G401.6 (cell line): ENCODE results near the gene VPS4A.
"Not testable (repeated sequence)": the region's sequence is repeated elsewhere in the genome, so short reads cannot be mapped to it uniquely, and the experiment has no call there.

ENCODE experiments used
- FAIRE-seq: peaks from 2 replicates; lab custom pipeline; 2012; peaks lifted over from hg19 to GRCh38; lab: Jason Lieb, UNC

The VPS4A gene

DNA sequence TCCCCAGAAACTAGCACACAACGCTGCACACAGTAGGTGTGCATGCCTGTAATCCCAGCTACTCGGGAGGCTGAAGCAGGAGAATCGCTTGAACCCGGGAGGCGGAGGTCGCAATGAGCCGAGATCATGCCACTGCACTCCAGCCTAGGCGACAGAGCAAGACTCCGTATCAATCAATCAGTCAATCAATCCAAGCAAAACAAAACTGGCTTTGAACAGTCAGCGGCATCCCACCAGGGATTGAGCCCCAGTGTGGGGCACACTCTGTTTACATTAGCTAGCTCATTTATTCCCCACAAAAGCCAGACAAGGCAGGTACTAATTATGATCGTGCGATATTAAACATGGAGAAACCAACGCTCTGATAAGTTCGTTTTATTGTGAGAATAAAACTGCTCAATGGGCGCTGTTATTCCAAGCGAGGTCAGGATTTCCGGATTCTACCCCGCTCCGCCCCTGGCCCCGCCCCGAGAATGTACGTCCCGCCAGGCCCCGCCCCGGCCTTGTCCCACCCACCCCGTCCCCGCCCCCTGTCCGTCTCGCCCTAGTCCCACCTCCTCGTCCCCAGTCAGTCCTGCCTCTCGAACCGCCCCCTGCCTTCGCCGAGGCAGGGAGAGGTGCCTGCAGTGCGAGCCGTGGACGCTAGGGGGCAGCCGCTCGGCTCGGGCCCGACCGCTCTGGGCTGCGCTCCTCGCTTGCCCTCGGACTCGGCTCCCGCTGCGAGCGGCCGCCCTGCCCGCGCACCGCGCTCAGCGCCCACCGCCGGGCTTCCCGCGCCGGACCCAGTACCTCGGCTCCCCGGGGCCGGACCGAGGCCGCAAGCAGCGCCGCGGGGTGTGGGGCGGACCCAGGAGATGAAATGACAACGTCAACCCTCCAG is at the start of gene VPS4A:
Gene VPS4A (plus strand): TSS at position 698 of the 880 bp plus-strand sequence. CDS start 162 bp downstream, at position 860.
- no peak for FAIRE-seq

DNA sequence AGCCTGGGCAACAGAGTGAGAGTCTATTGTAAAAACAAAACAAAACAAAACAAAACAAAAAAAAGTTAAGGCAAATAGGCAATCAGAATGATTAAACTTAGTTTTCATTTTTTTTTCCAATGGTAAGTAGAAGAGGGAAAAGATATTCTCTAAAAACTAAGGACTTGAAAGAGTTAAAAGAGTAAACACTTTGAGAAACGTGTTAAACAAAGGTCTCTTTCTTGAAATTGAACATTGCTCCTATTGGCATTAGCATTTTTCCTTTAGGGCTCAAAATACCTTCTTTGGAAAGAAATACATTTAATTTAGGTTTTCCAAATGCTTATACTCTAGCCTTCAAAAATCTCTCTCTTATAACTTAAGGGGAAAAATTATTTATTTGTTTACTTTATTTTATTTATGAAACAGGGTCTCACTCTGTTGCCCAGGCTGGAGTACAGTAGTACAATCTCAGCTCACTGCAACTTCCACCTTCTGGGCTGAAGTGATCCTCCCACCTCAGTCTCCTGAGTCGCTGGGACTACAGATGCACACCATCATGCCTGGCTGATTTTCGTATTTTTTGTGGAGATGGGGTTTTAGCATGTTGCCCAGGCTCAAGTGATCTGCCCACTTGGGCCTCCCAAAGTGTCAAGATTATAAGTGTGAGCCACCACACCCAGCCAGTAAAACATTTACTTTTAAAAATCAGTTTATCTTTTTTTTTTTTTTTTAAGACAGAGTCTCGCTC is 44.7 kb upstream of the VPS4A start:
- FAIRE-seq = no peak

DNA sequence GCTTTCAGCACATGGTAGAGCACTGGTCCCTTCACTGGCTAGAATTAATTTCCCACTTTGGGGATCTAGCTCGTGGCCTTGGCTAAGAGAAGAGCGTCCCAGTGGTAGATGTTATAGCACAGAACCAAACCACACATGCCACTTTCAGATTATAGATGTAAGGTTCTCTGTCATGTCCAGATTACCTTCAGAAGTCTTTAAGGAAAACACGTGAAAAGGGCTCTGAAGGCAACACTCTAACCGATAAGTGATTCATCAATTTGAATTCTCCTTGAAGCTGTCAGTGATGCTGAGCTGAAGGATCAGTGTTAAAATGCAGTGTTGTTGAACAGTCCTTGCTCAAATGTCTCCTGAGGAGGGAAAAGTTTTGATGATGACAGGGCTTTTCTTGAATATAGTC is 43.5 kb upstream of the VPS4A start:
- FAIRE-seq = no peak

DNA sequence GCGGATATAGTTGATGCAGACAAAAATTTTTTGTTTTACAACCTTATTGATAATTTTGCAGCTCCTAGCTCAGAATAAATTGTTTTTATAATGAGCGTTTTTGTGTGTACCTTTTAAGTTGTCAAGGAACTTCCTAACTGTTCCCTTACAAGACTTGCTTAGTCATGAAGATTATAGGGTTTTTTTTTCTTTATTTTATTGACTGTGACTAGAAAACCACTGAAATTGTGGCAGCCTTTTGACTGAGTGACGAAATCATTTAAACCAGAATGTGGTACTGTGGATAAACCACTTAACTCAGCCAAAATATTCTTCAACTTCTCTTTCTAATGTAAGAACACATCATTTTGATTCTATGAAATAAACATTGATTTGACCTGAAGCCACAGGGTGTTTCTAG is 40.8 kb upstream of the VPS4A start:
- no peak for FAIRE-seq

DNA sequence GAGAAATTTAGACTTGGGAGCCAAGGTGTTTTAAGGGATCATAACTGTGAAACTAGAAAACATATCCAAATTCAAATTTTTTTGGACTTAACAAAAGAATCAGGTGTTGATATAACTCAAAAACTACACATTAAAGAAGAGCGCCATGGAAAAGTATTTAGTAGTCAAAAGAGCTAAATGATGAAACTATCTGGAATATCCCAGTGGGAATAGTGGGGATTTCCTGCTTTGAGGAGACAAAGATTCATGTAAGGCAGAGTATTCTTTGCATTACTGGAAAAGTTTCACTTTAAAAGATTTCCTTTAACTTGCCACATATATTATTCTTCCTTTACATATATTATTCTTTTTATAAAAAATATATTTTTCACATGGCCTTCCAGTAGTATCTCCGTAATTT is 40.3 kb upstream of the VPS4A start:
- FAIRE-seq = no peak

DNA sequence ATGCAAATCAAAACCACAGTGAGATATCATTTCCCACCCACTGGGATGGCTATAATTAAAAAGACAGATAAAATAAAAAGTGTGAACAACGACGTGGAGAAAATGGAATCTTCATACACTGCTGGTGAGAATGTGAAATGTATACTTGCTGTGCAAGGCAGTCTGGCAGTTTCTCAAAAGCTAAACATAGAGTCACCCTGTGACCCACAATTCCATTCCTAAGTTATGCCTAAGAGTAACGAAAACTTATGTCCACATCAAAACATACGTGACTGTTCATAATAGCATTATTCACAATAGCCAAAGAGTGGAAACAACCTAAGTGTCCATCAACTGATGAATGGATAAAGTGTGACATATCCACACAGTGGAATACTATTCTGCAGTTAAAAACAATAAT is 38.1 kb upstream of the VPS4A start:
- FAIRE-seq = no peak

DNA sequence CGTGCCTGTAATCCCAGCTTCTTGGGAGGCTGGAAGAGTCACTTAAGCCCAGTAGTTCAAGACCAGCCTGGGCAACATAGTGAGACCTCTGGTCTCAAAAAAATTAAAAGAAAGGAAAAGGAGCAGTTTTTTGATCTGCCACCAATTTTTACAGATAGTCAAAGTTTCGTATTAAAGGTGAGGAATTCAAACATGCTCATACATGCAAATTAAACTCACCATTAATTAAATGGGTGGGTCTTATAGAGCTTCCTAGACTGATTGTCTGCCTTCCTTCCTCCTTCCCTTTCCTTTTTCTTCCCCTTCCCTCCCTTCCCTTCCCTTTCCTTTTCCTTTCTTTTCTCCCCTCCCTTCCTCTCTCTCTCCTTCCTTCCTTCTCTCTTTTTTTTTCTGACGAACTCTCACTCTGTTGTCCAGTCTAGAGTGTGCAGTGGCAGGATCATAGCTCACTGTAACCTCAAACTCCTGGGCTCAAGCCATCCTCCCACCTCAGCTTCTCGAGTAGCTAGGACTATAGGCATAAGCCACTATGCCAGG is 36.4 kb upstream of the VPS4A start:
- no peak for FAIRE-seq

DNA sequence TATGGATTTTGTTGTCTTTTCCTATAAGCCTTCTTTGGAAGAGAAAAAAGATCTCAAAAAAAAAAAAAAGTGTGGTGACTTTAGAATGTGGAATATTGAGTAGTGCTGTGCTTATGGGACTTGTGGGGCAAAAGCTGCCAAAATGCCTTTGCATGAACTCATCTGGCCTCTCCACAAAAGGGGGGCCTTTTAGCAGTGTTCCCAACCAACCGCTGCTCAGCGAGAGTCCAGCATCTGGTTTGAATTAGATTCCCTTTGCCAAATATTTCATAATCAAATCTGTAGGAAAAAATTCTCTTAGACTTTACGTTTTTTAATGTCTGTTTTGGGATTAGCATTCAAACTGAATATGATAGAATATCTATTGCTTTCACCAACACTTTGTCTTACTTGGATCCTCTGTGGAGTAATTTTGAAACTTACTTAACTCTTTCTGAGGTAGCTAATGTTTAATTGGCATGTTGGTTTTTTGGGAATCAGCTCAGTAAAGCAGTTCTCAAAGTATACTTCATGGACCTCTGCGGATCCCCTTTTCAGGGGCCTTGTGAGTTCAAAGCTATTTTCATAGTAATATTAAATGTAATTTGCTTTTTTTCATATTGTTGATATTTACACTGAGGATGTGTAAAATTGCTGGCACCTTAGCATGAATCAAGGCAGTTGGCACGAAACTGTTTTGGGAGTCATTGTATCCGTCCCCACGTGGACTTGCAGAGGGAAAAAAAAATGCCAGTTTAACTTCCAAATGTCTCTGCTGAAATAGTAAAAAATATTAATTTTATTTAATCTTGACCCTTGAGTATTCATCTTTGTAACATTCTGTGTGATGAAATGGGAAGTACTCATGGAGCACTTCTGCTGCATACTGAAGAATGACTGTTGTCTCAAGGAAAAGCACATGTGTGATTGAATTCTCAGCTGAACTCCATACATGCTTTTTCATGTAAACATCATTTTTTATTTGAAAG is 34.7 kb upstream of the VPS4A start:
- FAIRE-seq = no peak

DNA sequence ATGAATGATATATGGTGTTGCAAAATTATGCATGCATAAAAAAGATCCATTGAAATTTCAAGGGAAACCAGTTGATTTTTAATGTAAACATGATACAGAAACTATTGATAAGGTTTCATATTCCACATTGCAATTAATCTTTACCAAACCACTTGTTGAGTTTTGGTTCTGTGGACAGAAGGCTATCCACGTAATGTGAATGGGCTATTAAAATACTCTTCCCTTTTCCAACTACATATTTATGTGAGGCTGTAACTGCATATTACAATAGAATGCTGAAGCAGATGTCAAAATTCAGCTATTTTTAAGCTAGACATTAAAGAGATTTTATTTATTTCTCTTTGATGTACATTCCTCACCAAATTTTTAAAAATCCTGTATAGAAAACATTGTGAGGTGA is 33.7 kb upstream of the VPS4A start:
- FAIRE-seq = no peak

DNA sequence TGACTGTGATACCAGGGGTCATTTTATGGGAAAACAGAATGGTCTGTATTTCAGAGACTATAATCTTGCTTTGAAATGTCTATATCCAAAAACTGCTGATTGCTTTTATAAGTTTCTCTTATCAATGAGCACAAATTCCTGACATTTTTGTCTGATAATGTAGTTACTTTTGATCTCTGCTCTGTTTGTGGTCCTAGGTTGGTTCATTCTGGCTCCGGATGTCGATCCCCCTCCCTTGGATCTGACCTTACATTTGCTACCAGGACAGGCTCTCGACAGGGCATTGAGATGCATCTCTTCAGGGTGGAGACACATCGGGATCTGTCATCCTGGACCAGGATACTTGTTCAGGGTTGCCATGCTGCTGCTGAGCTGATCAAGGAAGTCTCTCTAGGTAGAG is 27.3 kb upstream of the VPS4A start:
- no peak for FAIRE-seq

DNA sequence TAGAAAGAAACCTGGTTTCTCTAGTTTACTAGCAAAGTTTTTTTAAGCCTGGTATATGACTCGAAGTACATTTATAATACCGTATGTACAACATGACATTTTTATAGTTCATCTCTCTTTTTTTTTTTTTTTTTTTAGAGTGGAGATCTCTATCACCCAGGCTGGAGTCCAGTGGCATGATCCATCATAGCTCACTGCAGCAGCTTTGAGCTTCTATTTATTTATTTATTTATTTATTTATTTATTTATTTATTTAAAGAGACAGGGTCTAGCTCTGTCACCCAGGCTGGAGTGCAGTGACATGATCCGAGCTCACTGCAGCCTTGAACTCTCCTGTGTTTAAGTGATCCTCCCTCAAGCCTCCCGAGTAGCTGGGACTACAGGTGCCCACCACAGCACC is 25.9 kb upstream of the VPS4A start:
- no peak for FAIRE-seq

DNA sequence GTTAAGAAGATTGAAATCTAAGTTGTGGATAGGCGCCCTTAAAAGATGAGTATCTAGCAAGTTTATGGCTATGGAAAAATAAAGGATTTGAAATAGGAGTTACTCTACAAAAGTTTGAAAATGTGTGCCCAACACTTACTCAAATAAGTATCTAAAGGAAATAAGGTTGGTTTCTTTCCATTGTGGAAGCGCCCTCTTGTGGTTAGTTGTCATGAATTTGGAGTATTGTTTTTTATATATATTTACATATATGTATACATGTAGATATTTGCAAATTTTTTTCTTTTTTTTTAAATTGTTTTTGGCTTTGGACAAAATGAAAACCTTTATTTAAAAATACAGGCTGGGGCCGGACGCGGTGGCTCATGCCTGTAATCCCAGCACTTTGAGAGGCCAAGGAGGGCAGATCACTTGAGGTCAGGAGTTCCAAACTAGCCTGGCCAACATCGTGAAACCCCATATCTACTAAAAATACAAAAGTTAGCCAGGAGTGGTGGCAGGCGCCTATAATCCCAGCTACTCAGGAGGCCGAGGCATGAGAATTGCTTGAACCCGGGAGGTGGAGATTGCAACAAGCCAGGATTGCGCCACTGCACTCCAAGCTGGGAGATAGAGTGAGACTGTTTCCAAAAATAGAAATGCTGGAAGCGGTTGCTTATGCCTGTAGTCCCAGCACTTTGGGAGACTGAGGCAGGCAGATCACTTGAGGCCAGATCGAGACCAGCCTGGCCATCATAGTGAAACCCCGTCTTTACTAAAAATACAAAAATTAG is 24.0 kb upstream of the VPS4A start:
- peak; percentile 97 for FAIRE-seq

DNA sequence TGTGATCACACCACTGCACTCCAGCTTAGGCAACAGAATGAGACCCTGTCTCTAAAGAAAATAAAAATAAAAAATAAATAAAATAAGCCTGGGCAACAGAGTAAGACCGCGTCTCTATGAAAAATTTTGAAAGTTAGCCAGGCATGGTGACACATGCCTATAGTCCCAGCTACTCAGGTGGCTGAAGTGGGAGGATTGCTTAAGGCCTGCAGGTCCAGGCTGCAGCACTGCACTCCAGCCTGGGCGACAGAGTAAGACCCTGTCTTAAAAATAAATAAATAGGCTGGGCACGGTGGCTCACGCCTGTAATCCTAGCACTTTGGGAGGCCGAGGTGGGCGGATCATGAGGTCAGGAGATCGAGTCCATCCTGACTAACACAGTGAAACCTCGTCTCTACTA is 19.5 kb upstream of the VPS4A start:
- FAIRE-seq = not testable (repeated sequence)

DNA sequence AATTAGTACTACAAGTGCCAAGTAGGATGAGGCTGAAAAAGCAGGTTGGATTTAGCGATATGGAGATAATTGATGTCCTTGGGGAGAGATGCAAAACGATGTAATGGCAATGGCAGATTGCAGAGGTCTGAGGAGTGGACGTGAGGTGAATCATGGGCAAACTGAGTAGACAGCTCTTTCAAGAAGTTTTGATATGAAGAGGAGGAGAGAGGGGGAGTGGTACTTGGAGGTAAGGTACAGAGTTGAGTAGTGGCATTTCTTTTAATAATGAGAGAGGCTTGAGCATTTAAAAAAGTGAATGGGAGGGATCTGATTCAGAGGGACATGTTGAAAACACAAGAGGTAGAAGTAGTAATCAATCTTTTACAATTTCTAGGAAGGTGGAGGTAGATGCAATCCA is 17.7 kb upstream of the VPS4A start:
- FAIRE-seq = no peak

DNA sequence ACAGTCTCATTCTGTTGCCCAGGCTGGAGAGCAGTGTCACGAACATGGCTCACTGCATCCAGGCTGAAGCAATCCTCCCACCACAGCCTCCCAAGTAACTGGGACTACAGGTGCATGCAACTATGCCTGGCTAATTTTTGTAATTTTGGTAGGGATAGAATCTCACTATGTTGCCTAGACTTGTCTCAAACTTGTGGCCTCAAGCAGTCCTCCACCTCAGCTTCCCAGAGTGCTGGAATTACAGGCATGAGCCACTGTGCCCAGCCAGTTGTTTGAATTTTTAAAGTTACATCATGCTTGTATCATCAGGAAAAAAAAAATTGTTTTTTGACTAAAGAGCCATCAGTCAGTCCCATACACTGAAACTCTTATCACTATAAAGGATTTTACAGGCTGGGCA is 17.1 kb upstream of the VPS4A start:
- FAIRE-seq = no peak

DNA sequence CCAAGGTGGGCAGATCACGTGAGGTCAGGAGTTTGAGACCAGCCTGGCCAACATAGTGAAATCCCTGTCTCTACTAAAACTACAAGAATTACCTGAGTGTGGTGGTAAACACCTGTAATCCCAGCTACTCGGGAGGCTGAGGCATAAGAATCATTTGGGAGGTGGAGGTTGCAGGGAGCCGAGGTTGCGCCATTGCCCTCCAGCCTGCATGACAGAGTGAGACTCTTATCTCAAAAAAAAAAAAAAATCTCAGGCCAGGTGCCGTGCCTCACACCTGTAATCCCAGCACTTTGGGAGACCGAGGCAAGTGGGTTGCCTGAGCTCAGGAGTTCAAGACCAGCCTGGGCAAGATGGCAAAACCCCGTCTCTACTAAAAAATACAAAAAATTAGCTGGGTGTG is 14.4 kb upstream of the VPS4A start:
- not testable (repeated sequence) for FAIRE-seq

DNA sequence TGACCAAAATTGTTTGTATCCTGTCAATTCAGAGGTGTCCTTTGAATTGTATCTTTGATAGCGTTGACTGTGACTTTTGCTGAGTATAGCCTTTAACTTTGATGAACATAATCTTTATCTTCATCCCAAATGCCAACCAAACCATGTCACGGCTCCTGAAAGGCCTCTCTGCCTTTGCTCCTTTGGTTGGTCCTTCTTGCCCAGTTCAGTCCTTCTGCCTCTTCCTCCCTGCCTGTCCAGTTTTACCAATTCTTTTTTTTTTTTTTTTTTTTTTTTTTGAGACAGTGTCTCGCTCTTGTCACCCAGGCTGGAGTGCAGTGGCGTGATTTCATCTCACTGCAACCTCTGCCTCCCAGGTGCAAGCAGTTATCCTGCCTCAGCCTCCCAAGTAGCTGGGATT is 12.9 kb upstream of the VPS4A start:
- no peak for FAIRE-seq

DNA sequence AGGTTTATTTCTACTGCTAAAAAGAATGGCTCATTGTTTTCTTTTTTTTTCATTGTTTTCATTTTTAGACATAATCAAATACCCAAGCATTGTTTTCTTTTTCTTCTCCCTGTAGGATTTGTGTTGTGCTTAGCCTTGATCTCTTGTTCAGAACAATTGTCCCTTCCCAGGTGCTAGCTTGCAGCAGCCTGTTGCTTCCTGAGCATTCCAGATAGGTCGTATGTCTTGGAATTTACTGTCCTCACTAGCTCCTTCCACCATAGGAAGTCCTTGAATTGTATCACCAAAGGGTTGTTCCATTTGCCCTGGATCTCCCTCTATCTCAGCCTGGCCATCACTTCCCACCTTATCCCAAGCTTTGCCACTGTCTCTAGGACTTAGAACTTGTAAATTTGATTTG is 10.0 kb upstream of the VPS4A start:
- no peak for FAIRE-seq

DNA sequence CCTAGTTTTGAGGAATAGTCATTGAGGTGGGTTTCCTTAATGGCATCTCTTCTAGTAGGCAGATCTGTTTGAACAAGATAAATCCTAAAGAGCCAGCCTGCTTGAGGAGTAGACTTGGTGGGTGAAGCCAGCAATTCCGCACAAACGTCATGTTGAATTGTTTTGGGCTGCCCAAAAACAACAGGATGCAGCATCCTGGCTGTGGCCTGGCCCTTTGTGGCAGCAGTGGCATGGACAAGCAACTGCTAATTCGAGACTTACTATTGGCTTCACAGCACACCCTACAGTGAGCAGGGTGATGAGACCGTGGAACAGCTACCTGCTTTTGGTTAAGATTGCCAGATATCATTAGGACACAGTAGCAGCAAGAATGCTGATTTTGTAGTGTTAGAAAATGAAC is 9.3 kb upstream of the VPS4A start:
- no peak for FAIRE-seq

DNA sequence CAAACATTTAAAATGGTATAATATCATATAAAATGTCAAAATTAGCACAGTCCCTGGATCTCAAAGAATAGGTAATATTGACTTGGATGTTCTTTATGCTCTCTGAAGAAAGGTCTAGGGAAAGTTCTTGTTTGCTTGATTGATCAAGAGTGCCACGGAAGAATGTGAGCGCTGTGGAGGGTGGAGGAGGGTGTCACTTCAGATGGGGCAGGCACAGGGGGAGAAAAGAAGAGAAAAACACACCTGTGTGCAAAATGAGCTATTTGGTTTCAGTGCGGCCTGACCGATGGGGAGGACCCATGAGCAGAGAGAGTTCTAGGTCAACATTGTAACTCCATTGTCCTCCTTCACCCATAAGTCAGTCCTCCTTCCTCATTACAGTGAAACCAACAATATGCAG is 8.8 kb upstream of the VPS4A start:
- FAIRE-seq = no peak

DNA sequence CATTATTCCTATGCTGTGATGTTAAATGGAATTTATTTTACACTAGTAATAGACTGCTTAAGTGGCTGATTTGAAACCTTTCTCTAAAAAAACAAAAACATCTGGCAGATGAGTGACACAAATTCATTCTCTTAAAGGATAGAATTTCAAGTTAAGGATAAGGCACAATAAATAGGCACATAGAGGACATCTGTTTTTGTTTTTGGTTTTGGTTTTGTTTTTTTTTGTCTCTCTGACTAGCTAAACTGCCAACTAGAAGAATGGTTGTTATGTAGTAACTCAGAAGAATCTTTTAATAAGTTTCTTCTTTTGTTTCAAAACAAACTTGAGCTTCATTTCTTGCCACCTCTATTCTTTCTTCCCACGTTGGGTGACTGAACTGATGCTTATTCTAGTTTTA is 5.1 kb upstream of the VPS4A start:
- no peak for FAIRE-seq

DNA sequence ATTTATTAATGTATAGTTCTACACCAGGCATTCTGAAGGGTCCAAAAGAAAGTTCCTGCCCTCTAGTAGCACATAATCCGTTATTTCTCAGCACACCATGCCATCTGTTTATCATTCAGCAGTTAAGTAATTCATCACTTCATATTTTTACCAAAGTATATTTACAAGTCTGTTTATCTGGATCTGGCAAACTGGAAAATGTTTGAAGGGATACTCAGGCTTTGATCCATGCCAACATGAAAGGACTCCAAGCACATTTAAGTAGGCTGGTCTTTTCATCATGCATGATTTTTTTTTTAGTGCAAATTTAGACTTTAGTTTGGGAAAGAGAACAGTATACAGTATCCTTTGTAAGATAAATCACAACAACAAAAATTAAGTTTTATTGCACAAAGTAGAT is 4.1 kb upstream of the VPS4A start:
- no peak for FAIRE-seq
